ENCODE measurements around the gene SMIM43.

DNA sequence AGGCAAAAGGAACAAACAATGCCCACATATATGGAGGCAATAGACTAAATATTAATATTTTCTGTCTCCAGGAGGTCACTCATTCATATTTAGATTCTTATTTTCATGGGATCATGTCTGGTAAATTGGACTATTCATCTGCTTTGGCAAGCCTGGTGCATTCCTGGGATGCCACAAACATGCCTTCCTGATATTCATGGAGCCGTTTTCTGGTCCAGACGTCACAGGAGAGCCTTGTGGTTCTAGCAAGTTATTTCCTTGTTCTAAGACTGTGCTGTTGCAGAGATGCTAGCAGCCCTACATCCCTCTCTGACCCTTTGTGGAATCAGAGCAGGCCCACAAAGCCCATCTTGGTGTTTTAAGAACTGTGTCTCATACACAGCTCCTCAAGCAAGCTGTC, 20.0 kb upstream of the SMIM43 start:
- TF ChIP-seq CTCF (conservative IDR thresholded peaks at IDR 0.05; ENCODE audit: low read length) (no peak), EZH2phosphoT487 (IDR thresholded peaks at IDR 0.05; ENCODE audit: borderline replicate concordance, low read depth, low read length) (no peak)

Measured in OCI-LY7 (cell line).